ENCODE data around the gene VCAN. TPM values are rescaled to one million over a fixed set of nuclear protein-coding genes. Genes with fewer than 3 reads are reported as not detected.

Gene VCAN
- total RNA-seq, 6 donors from 2014 or later = 73.3 to 254 (median 121) TPM

DNA sequence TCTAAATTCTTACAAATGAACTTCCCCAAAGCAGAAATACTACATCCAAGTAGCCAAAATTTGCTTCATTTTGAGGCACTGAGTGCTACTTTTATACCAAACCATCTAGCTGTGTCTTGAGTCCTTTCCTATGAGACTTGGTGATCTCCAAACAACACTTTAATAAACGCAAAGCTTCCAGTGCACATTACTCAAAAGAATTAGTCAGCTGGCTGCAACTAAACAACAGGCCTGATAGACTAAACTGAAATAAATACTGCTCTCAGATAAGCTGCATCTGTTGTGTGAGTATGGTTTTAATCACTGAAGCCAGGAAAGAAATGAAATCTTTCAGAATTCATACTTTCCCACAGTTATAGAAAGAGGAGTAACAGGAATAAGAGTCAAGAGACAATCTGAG, 80.3 kb downstream of the VCAN start:
- Histone ChIP-seq H3K4me3 (no peak overlapping the region), H3K4me1 (no peaks in the 10 kb centered on the region), H3K9me3 (no peaks in the 10 kb centered on the region), H3K27me3 (no peaks in the 10 kb centered on the region), H3K27ac (no peak overlapping the region), H3K36me3 (no peaks in the 10 kb centered on the region)
- no peak for TF ChIP-seq POLR2AphosphoS5 (IDR thresholded peaks at IDR 0.05)
- TF ChIP-seq POLR2A (IDR thresholded peaks at IDR 0.05) = no peak
- no peak for TF ChIP-seq EP300 (IDR thresholded peaks at IDR 0.05)
- TF ChIP-seq, protein P1, sequence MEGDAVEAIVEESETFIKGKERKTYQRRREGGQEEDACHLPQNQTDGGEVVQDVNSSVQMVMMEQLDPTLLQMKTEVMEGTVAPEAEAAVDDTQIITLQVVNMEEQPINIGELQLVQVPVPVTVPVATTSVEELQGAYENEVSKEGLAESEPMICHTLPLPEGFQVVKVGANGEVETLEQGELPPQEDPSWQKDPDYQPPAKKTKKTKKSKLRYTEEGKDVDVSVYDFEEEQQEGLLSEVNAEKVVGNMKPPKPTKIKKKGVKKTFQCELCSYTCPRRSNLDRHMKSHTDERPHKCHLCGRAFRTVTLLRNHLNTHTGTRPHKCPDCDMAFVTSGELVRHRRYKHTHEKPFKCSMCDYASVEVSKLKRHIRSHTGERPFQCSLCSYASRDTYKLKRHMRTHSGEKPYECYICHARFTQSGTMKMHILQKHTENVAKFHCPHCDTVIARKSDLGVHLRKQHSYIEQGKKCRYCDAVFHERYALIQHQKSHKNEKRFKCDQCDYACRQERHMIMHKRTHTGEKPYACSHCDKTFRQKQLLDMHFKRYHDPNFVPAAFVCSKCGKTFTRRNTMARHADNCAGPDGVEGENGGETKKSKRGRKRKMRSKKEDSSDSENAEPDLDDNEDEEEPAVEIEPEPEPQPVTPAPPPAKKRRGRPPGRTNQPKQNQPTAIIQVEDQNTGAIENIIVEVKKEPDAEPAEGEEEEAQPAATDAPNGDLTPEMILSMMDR (IDR thresholded peaks at IDR 0.05) = no peak
- 56 to 76% methylated on average over 1 of the region's 1 CpG for WGBS, 2 donors
- DNase-seq (no peak), ATAC-seq (ENCODE audit: low FRiP score in 2 of 2) (peak in 1 of 2 donors; percentile 64)

DNA sequence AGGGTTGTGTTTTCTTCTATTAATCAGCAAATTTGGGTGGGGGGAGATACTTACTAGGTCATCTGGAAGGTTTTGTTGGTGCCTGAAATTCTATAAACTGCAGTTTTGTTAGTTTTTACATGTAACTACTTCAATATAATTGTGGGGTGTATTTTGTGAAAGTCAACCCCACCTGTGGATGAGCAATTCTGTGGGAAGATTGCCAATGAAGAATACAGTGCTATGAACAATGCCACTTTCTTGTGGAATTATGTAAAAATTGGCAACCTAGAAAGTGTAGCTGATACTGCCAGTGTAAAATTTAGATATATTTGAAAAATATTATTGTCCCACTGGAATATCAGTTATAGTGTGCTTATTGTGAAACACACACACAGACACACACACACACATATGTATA, 80.7 kb downstream of the VCAN start:
- no peaks in the 10 kb centered on the region for H3K36me3 ChIP-seq
- no peak overlapping the region for H3K27ac ChIP-seq
- no peaks in the 10 kb centered on the region for H3K27me3 ChIP-seq
- DNase-seq (no peak), ATAC-seq (ENCODE audit: low FRiP score in 2 of 2) (no peak)
- no peak overlapping the region for H3K4me3 ChIP-seq
- no peaks in the 10 kb centered on the region for H3K9me3 ChIP-seq
- no peaks in the 10 kb centered on the region for H3K4me1 ChIP-seq
- TF ChIP-seq POLR2AphosphoS5 (IDR thresholded peaks at IDR 0.05) (no peak), POLR2A (IDR thresholded peaks at IDR 0.05) (no peak), EP300 (IDR thresholded peaks at IDR 0.05) (no peak)
- TF ChIP-seq, protein P1 (IDR thresholded peaks at IDR 0.05) = no peak

DNA sequence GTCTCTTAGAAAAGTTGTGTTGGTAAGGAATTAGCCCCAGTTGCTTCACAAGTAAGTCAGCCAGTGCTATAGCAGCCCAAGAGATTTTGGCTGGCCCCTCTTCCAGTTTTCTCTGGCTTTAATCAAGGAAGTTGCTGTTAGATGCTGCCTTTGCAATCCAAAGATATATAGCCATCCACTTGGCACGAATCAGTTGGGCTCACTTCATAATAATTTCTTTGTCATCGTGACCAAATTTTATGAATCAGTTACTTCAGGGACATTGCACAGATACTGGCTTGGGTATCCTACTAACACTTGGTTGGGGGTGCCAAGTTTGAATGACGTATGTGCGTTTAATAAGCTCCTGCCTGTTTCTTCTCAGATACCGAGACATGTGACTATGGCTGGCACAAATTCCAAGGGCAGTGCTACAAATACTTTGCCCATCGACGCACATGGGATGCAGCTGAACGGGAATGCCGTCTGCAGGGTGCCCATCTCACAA, 81.5 kb downstream of the VCAN start:
- no peaks in the 10 kb centered on the region for H3K4me1 ChIP-seq
- no peak overlapping the region for H3K4me3 ChIP-seq
- peak; percentile 15 to 82 for ATAC-seq (ENCODE audit: low FRiP score in 2 of 2)
- peak overlapping the region in 1 of 4 donors; percentile 11 for H3K27ac ChIP-seq
- TF ChIP-seq, protein P1 (IDR thresholded peaks at IDR 0.05) = no peak
- TF ChIP-seq POLR2AphosphoS5 (IDR thresholded peaks at IDR 0.05) = peak in 1 of 2 donors; percentile 9
- H3K27me3 ChIP-seq = no peaks in the 10 kb centered on the region
- no peak for DNase-seq
- WGBS, 2 donors = 88 to 91% methylated on average over 8 to 9 of the region's 9 CpGs
- H3K9me3 ChIP-seq = no peaks in the 10 kb centered on the region
- H3K36me3 ChIP-seq = no peaks in the 10 kb centered on the region

DNA sequence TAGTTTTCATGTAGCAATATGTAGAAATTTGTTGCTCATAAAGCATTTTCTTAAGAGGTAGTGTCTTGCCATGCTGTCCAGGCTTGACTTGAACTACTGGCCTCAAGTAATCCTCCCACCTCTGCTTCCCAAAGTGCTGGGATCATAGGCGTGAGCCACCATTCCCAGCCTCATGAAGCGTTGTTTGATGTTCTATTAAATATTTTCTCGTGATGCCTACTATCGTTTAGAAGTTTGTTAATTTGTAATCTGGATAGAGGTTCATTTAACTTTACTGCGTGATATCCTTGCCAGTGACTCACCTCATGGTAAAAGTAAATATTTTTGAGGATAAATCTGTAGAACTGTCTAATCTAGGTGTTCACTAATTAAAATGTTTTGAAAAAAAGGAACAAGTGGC, 82.6 kb downstream of the VCAN start:
- no peak for TF ChIP-seq EP300 (IDR thresholded peaks at IDR 0.05)
- TF ChIP-seq, protein P1 (IDR thresholded peaks at IDR 0.05) = no peak
- no peak for TF ChIP-seq POLR2A (IDR thresholded peaks at IDR 0.05)
- no peak for TF ChIP-seq POLR2AphosphoS5 (IDR thresholded peaks at IDR 0.05)
- no peaks in the 10 kb centered on the region for H3K27me3 ChIP-seq
- no peaks in the 10 kb centered on the region for H3K9me3 ChIP-seq
- ATAC-seq (ENCODE audit: low FRiP score in 2 of 2) (no peak), DNase-seq (no peak)
- H3K4me3 ChIP-seq = no peak overlapping the region
- 86 to 89% methylated on average over 5 of the region's 5 CpGs for WGBS, 2 donors
- H3K4me1 ChIP-seq = no peaks in the 10 kb centered on the region
- no peaks in the 10 kb centered on the region for H3K36me3 ChIP-seq
- no peak overlapping the region for H3K27ac ChIP-seq

DNA sequence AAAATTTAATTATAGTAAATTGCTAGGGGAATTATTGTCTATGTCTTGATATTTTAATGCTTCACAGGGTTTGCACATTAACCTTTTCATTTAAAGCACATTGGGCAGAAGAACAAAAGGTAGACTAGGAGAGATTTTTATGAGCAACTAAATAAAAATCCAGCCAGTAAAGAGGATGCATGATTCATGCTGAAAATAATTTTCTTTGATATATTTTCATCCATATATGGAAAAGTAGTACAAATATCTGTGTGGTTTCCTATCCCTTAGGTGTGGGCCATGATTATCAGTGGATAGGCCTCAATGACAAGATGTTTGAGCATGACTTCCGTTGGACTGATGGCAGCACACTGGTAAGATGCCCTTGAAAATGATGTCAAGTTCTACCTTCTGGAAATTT, 83.1 kb downstream of the VCAN start:
- DNase-seq = no peak
- Histone ChIP-seq H3K4me3 (no peak overlapping the region), H3K4me1 (no peaks in the 10 kb centered on the region), H3K9me3 (no peaks in the 10 kb centered on the region), H3K27ac (no peak overlapping the region), H3K27me3 (no peaks in the 10 kb centered on the region), H3K36me3 (no peaks in the 10 kb centered on the region)
- TF ChIP-seq EP300 (IDR thresholded peaks at IDR 0.05) (no peak), POLR2A (IDR thresholded peaks at IDR 0.05) (no peak), POLR2AphosphoS5 (IDR thresholded peaks at IDR 0.05) (no peak)
- TF ChIP-seq, protein P1 (IDR thresholded peaks at IDR 0.05) = no peak
- no peak for ATAC-seq (ENCODE audit: low FRiP score in 2 of 2)
- 91 to 96% methylated on average over 1 of the region's 1 CpG for WGBS, 2 donors
